ENCODE measurements around the gene TUBB3. TPM values are rescaled to one million over a fixed set of nuclear protein-coding genes. Genes with fewer than 3 reads are reported as not detected.

TUBB3 gene
- total and polyA plus RNA-seq, 2 of the 8 experiments (the other 6 are each of a cell fraction or from before 2014, with no cell fraction given), result 275 to 393 TPM

- peak; percentile 92 for TF ChIP-seq USF2 (IDR thresholded peaks at IDR 0.05; ENCODE audit: low read length)
- TF ChIP-seq GTF2F1 (IDR thresholded peaks at IDR 0.05; ENCODE audit: borderline replicate concordance, low read depth, low read length), result no peak
- no peak for TF ChIP-seq POLR2A (IDR thresholded peaks at IDR 0.05; ENCODE audit: control extremely low read depth in 1 of 2, low read depth in 2 of 2, low read length in 2 of 2)
- TF ChIP-seq KDM4A (IDR thresholded peaks at IDR 0.05; ENCODE audit: low read depth, low read length, severe bottlenecking), result no peak
- no peak for TF ChIP-seq BACH1 (IDR thresholded peaks at IDR 0.05; ENCODE audit: low read length)
- TF ChIP-seq TCF12 (IDR thresholded peaks at IDR 0.05; ENCODE audit: low read depth, low read length), result no peak
- TF ChIP-seq CTCF (IDR thresholded peaks at IDR 0.05; ENCODE audit: control extremely low read depth in 1 of 3, insufficient read depth in 1 of 3, low read depth in 1 of 3, low read length in 3 of 3), result no peak
- no peak for TF ChIP-seq CHD7 (IDR thresholded peaks at IDR 0.05; ENCODE audit: insufficient replicate concordance, low read length)
These were observed 34.9 kb downstream of the TUBB3 start (continued) for GRCh38 chr16:89958068-89958467.
